Activated naive CD4-positive, alpha-beta T cell treated with anti-CD3 and anti-CD28 coated beads, Interleukin-2, amount 10 ng/mL, durations not matched to agents 7 days and 5 days (primary cell): ENCODE measurements around the gene LIPC.
A peak's percentile ranks its signal among the peaks of the same experiment; 100 is the strongest.

Source experiments
- CTCF ChIA-PET: fragments of 350-600 bp; sonication (Branson Sonifier 250); formaldehyde crosslinking; loops from one replicate; lab custom pipeline; 2021; ENCODE audit warnings: antibody characterized with exemption; lab: Charles Lee
- DNase-seq: peaks from one replicate; pipeline ENCODE4 v3.0.0-alpha.2; 2020
- H3K27ac Mint-ChIP-seq: one replicate; pipeline ENCODE4 v1.8.0; 2021; ENCODE audit warnings: mild to moderate bottlenecking, moderate library complexity, mixed read lengths
- H3K27me3 Mint-ChIP-seq: one replicate; pipeline ENCODE4 v1.8.0; 2021; ENCODE audit warnings: mild to moderate bottlenecking, mixed read lengths
- H3K36me3 Mint-ChIP-seq: one replicate; pipeline ENCODE4 v1.8.0; 2021; ENCODE audit warnings: mixed read lengths
- H3K4me1 Mint-ChIP-seq: one replicate; pipeline ENCODE4 v1.8.0; 2021; ENCODE audit warnings: mixed read lengths
- H3K4me3 Mint-ChIP-seq: one replicate; pipeline ENCODE4 v1.8.0; 2021; ENCODE audit warnings: mild to moderate bottlenecking, moderate library complexity, mixed read lengths
- H3K9me3 Mint-ChIP-seq: one replicate; pipeline ENCODE4 v1.8.0; 2021; ENCODE audit warnings: mixed read lengths

Gene LIPC

GRCh38 chr15:58433597-58434333, 2.0 kb downstream of the LIPC start:
- Mint-ChIP-seq H3K27me3 (no peaks in the 10 kb centered on the region), H3K4me3 (no peak overlapping the region), H3K9me3 (no peaks in the 10 kb centered on the region), H3K4me1 (peaks cover 2% of the 10 kb centered on the region), H3K27ac (no peak overlapping the region), H3K36me3 (no peaks in the 10 kb centered on the region)
- DNase-seq, result no peak
- CTCF ChIA-PET, result no interaction called here

- Mint-ChIP-seq H3K27ac (no peak overlapping the region), H3K36me3 (no peaks in the 10 kb centered on the region), H3K4me1 (peaks cover 8% of the 10 kb centered on the region), H3K4me3 (no peak overlapping the region), H3K9me3 (no peaks in the 10 kb centered on the region), H3K27me3 (no peaks in the 10 kb centered on the region)
- DNase-seq, result no peak
- CTCF ChIA-PET, result no interaction called here
Observed at GRCh38 chr15:58434334-58434875, 2.6 kb downstream of the LIPC start.

- Mint-ChIP-seq H3K27me3 (no peaks in the 10 kb centered on the region), H3K9me3 (no peaks in the 10 kb centered on the region), H3K4me3 (no peak overlapping the region), H3K27ac (no peak overlapping the region), H3K4me1 (peaks cover 29% of the 10 kb centered on the region), H3K36me3 (no peaks in the 10 kb centered on the region)
- DNase-seq, result no peak
- CTCF ChIA-PET, result interaction anchor here (0.8 to 1.0 kb wide), 3 partner anchors 36 to 102 kb away, joined by 3 read pairs; no protein-coding TSS in a partner anchor
Observed at GRCh38 chr15:58436552-58436951, 4.8 kb downstream of the LIPC start.

- no peak overlapping the region for H3K4me3 Mint-ChIP-seq
Observed at GRCh38 chr15:58437531-58438105, 5.8 kb downstream of the LIPC start.

GRCh38 chr15:58438111-58438510, 6.3 kb downstream of the LIPC start:
- Mint-ChIP-seq H3K36me3 (no peaks in the 10 kb centered on the region), H3K9me3 (no peaks in the 10 kb centered on the region), H3K27me3 (peaks cover 4% of the 10 kb centered on the region), H3K27ac (no peak overlapping the region), H3K4me3 (no peak overlapping the region), H3K4me1 (peaks cover 33% of the 10 kb centered on the region)
- CTCF ChIA-PET, result interaction anchor here (0.9 to 1.7 kb wide), 2 partner anchors 79 to 169 kb away, joined by 3 to 4 read pairs; no protein-coding TSS in a partner anchor
- DNase-seq, result no peak

More at GRCh38 chr15:58437531-58438105, 5.8 kb downstream of the LIPC start:
- Mint-ChIP-seq H3K27ac (no peak overlapping the region), H3K36me3 (no peaks in the 10 kb centered on the region), H3K9me3 (no peaks in the 10 kb centered on the region), H3K4me1 (peaks cover 33% of the 10 kb centered on the region), H3K27me3 (no peaks in the 10 kb centered on the region)
- no peak for DNase-seq
- CTCF ChIA-PET, result interaction anchor here (0.8 to 1.7 kb wide), 4 partner anchors 35 to 168 kb away, joined by 3 to 4 read pairs (median 3); no protein-coding TSS in a partner anchor

GRCh38 chr15:58438956-58439355, 7.2 kb downstream of the LIPC start:
- Mint-ChIP-seq H3K27ac (peak overlapping the region; percentile 19), H3K36me3 (no peaks in the 10 kb centered on the region), H3K4me3 (no peak overlapping the region), H3K4me1 (peaks cover 37% of the 10 kb centered on the region), H3K27me3 (peaks cover 5% of the 10 kb centered on the region), H3K9me3 (no peaks in the 10 kb centered on the region)
- peak; percentile 68 for DNase-seq
- CTCF ChIA-PET, result no interaction called here

- H3K9me3 Mint-ChIP-seq, result no peaks in the 10 kb centered on the region
- H3K27ac Mint-ChIP-seq, result no peak overlapping the region
- peaks cover 5% of the 10 kb centered on the region for H3K27me3 Mint-ChIP-seq
- DNase-seq, result no peak
- CTCF ChIA-PET, result interaction anchor here (0.7 to 2.0 kb wide), 7 partner anchors 30 to 331 kb away, joined by 3 to 6 read pairs (median 5); partner anchors contain the start of gene MINDY2
- peaks cover 45% of the 10 kb centered on the region for H3K4me1 Mint-ChIP-seq
- H3K36me3 Mint-ChIP-seq, result no peaks in the 10 kb centered on the region
- H3K4me3 Mint-ChIP-seq, result no peak overlapping the region
Observed at GRCh38 chr15:58440158-58440910, 8.5 kb downstream of the LIPC start.

- Mint-ChIP-seq H3K4me1 (peaks cover 47% of the 10 kb centered on the region), H3K9me3 (no peaks in the 10 kb centered on the region), H3K4me3 (no peak overlapping the region), H3K27ac (no peak overlapping the region), H3K27me3 (peaks cover 5% of the 10 kb centered on the region), H3K36me3 (no peaks in the 10 kb centered on the region)
- DNase-seq, result no peak
- CTCF ChIA-PET, result interaction anchor here (1.0 to 2.0 kb wide), 3 partner anchors 30 to 213 kb away, joined by 5 to 6 read pairs (median 5); no protein-coding TSS in a partner anchor
Observed at GRCh38 chr15:58440922-58441321, 9.1 kb downstream of the LIPC start.

GRCh38 chr15:58441376-58442070, 9.7 kb downstream of the LIPC start:
- Mint-ChIP-seq H3K4me1 (peaks cover 48% of the 10 kb centered on the region), H3K27me3 (peaks cover 5% of the 10 kb centered on the region), H3K9me3 (no peaks in the 10 kb centered on the region), H3K27ac (no peak overlapping the region), H3K36me3 (no peaks in the 10 kb centered on the region), H3K4me3 (no peak overlapping the region)
- CTCF ChIA-PET, result interaction anchor here (0.5 to 2.0 kb wide), 5 partner anchors 13 to 103 kb away, joined by 3 to 7 read pairs (median 5); no protein-coding TSS in a partner anchor
- no peak for DNase-seq

GRCh38 chr15:58442122-58442521, 10.3 kb downstream of the LIPC start:
- H3K4me1 Mint-ChIP-seq, result peaks cover 51% of the 10 kb centered on the region
- H3K36me3 Mint-ChIP-seq, result peaks cover under 1% of the 10 kb centered on the region
- H3K9me3 Mint-ChIP-seq, result no peaks in the 10 kb centered on the region
- CTCF ChIA-PET, result interaction anchor here (0.6 to 1.9 kb wide), 4 partner anchors 65 to 234 kb away, joined by 3 to 7 read pairs (median 3); no protein-coding TSS in a partner anchor
- peaks cover 5% of the 10 kb centered on the region for H3K27me3 Mint-ChIP-seq
- no peak overlapping the region for H3K27ac Mint-ChIP-seq
- no peak overlapping the region for H3K4me3 Mint-ChIP-seq
- no peak for DNase-seq

GRCh38 chr15:58443308-58443707, 11.5 kb downstream of the LIPC start:
- peaks cover 5% of the 10 kb centered on the region for H3K27me3 Mint-ChIP-seq
- H3K4me1 Mint-ChIP-seq, result peaks cover 56% of the 10 kb centered on the region
- CTCF ChIA-PET, result interaction anchor here (1.4 to 1.9 kb wide), 2 partner anchors 64 to 74 kb away, joined by 3 to 7 read pairs; no protein-coding TSS in a partner anchor
- H3K36me3 Mint-ChIP-seq, result peaks cover 3% of the 10 kb centered on the region
- no peak for DNase-seq
- no peaks in the 10 kb centered on the region for H3K9me3 Mint-ChIP-seq
- H3K4me3 Mint-ChIP-seq, result no peak overlapping the region
- no peak overlapping the region for H3K27ac Mint-ChIP-seq

GRCh38 chr15:58444056-58444455, 12.3 kb downstream of the LIPC start:
- Mint-ChIP-seq H3K27me3 (peaks cover 5% of the 10 kb centered on the region), H3K36me3 (peaks cover 3% of the 10 kb centered on the region), H3K4me1 (peaks cover 52% of the 10 kb centered on the region), H3K9me3 (no peaks in the 10 kb centered on the region), H3K27ac (no peak overlapping the region), H3K4me3 (no peak overlapping the region)
- DNase-seq, result no peak
- CTCF ChIA-PET, result no interaction called here

GRCh38 chr15:58444658-58445332, 13.0 kb downstream of the LIPC start:
- peaks cover 44% of the 10 kb centered on the region for H3K4me1 Mint-ChIP-seq
- peaks cover 5% of the 10 kb centered on the region for H3K27me3 Mint-ChIP-seq
- peak overlapping the region; percentile 63 for H3K27ac Mint-ChIP-seq
- H3K9me3 Mint-ChIP-seq, result no peaks in the 10 kb centered on the region
- no peak for DNase-seq
- CTCF ChIA-PET, result no interaction called here
- H3K4me3 Mint-ChIP-seq, result no peak overlapping the region
- peaks cover 3% of the 10 kb centered on the region for H3K36me3 Mint-ChIP-seq
